Nephron (organoid): ENCODE data around the gene AOX1.

ENCODE experiments used
- H3K27ac Mint-ChIP-seq, 3 experiments: 2 replicates each; pipeline ENCODE4 v1.8.0; 2020; ENCODE audit warnings: mixed read lengths in 3 of 3, mild to moderate bottlenecking in 2 of 3, moderate library complexity in 1 of 3
- H3K27me3 Mint-ChIP-seq: 2 replicates; pipeline ENCODE4 v1.8.0; 2021; ENCODE audit warnings: low read depth, mild to moderate bottlenecking, moderate library complexity, mixed read lengths
- H3K36me3 Mint-ChIP-seq: 2 replicates; pipeline ENCODE4 v1.8.0; 2020; ENCODE audit warnings: low read depth, mixed read lengths
- H3K4me1 Mint-ChIP-seq: 2 replicates; pipeline ENCODE4 v1.8.0; 2020; ENCODE audit warnings: mixed read lengths
- H3K4me3 Mint-ChIP-seq, 3 experiments: 2 replicates each; pipeline ENCODE4 v1.8.0; 2020; ENCODE audit warnings: mild to moderate bottlenecking in 3 of 3, mixed read lengths in 3 of 3, moderate library complexity in 2 of 3
- H3K9me3 Mint-ChIP-seq: 2 replicates; pipeline ENCODE4 v1.8.0; 2020; ENCODE audit warnings: mixed read lengths
- CTCF ChIP-seq, 3 experiments: fragments of 200-600 bp; sonication (generic); IDR thresholded peaks; one replicate each; pipeline ENCODE4 v1.5.0; 2021; ENCODE audit warnings: antibody characterized with exemption in 3 of 3; ENCODE audit not compliant: unreplicated experiment in 3 of 3

The AOX1 gene

GRCh38 chr2:200661477-200661876 is 75.7 kb downstream of the AOX1 start:
- H3K4me3 Mint-ChIP-seq: no peak overlapping the region
- no peaks in the 10 kb centered on the region for H3K9me3 Mint-ChIP-seq
- TF ChIP-seq CTCF (IDR thresholded peaks at IDR 0.05; ENCODE audit: unreplicated experiment in 3 of 3): no peak
- peaks cover under 1% of the 10 kb centered on the region for H3K4me1 Mint-ChIP-seq
- no peak overlapping the region for H3K27ac Mint-ChIP-seq
- H3K36me3 Mint-ChIP-seq: no peaks in the 10 kb centered on the region
- peaks cover 7% of the 10 kb centered on the region for H3K27me3 Mint-ChIP-seq

GRCh38 chr2:200662727-200663126 is 76.9 kb downstream of the AOX1 start:
- no peak for TF ChIP-seq CTCF (IDR thresholded peaks at IDR 0.05; ENCODE audit: unreplicated experiment in 3 of 3)
- Mint-ChIP-seq H3K4me3 (no peak overlapping the region), H3K9me3 (no peaks in the 10 kb centered on the region), H3K27ac (no peak overlapping the region), H3K36me3 (no peaks in the 10 kb centered on the region), H3K27me3 (peaks cover 7% of the 10 kb centered on the region), H3K4me1 (no peaks in the 10 kb centered on the region)

- no peak overlapping the region for H3K27ac Mint-ChIP-seq
- no peaks in the 10 kb centered on the region for H3K27me3 Mint-ChIP-seq
- H3K4me3 Mint-ChIP-seq: no peak overlapping the region
- H3K9me3 Mint-ChIP-seq: no peaks in the 10 kb centered on the region
- no peaks in the 10 kb centered on the region for H3K36me3 Mint-ChIP-seq
- TF ChIP-seq CTCF (IDR thresholded peaks at IDR 0.05; ENCODE audit: unreplicated experiment in 3 of 3): no peak
- no peaks in the 10 kb centered on the region for H3K4me1 Mint-ChIP-seq
These were observed 79.1 kb downstream of the AOX1 start for GRCh38 chr2:200664770-200665494.

- Mint-ChIP-seq H3K27me3 (no peaks in the 10 kb centered on the region), H3K9me3 (no peaks in the 10 kb centered on the region), H3K4me3 (no peak overlapping the region), H3K27ac (no peak overlapping the region), H3K4me1 (no peaks in the 10 kb centered on the region), H3K36me3 (no peaks in the 10 kb centered on the region)
- TF ChIP-seq CTCF (IDR thresholded peaks at IDR 0.05; ENCODE audit: unreplicated experiment in 3 of 3): no peak
These were observed 80.0 kb downstream of the AOX1 start for GRCh38 chr2:200665626-200666453.

GRCh38 chr2:200667413-200667812 is 81.6 kb downstream of the AOX1 start:
- no peaks in the 10 kb centered on the region for H3K9me3 Mint-ChIP-seq
- H3K36me3 Mint-ChIP-seq: no peaks in the 10 kb centered on the region
- no peaks in the 10 kb centered on the region for H3K27me3 Mint-ChIP-seq
- H3K4me1 Mint-ChIP-seq: no peaks in the 10 kb centered on the region
- TF ChIP-seq CTCF (IDR thresholded peaks at IDR 0.05; ENCODE audit: unreplicated experiment in 3 of 3): no peak
- no peak overlapping the region for H3K4me3 Mint-ChIP-seq
- H3K27ac Mint-ChIP-seq: no peak overlapping the region
